Kidney (tissue), 14 donors: Measurements from ENCODE around the gene CHIT1. TPM values are rescaled to one million over a fixed set of nuclear protein-coding genes. Genes with fewer than 3 reads are reported as not detected.

Experiments
- DNase-seq, 5 donors: peaks; one replicate each; pipeline ENCODE4 v3.0.0-alpha.2; 2013 to 2020
- FAIRE-seq: peaks from 2 replicates; lab custom pipeline; 2012; peaks lifted over from hg19 to GRCh38; lab: Jason Lieb, UNC
- H3K27ac ChIP-seq, 2 donors: one replicate each; pipeline ENCODE4 v1.7.0; 2013; ENCODE audit warnings: low read depth in 2 of 2, low read length in 2 of 2, inconsistent platforms in 1 of 2
- H3K27me3 ChIP-seq: one replicate; pipeline ENCODE4 v1.7.1; 2013; ENCODE audit warnings: low read length, inconsistent platforms; ENCODE audit not compliant: control insufficient read depth, insufficient read depth
- H3K36me3 ChIP-seq, 3 donors: one replicate each; pipeline versions ENCODE4 v1.7.0 to v1.7.1; 2013; ENCODE audit warnings: low read length in 3 of 3, control low read depth in 1 of 3, inconsistent platforms in 1 of 3; ENCODE audit not compliant: insufficient read depth in 3 of 3, control insufficient read depth in 2 of 3
- H3K4me1 ChIP-seq, 3 donors: one replicate each; pipeline versions ENCODE4 v1.7.0 to v1.7.1; 2013; ENCODE audit warnings: low read length in 3 of 3, inconsistent platforms in 1 of 3, low read depth in 1 of 3; ENCODE audit not compliant: control insufficient read depth in 2 of 3, insufficient read depth in 2 of 3
- H3K4me3 ChIP-seq, 3 donors: one replicate each; pipeline versions ENCODE4 v1.7.0 to v1.8.1; 2013; ENCODE audit warnings: low read length in 3 of 3, control low read depth in 1 of 3, inconsistent platforms in 1 of 3
- H3K9ac ChIP-seq, 3 donors: one replicate each; pipeline versions ENCODE4 v1.7.0 to v1.7.1; 2013; ENCODE audit warnings: low read length in 3 of 3, control low read depth in 1 of 3, inconsistent platforms in 1 of 3
- H3K9me3 ChIP-seq, 3 donors: one replicate each; pipeline versions ENCODE4 v1.7.0 to v1.7.1; 2013; ENCODE audit warnings: low read length in 3 of 3, control low read depth in 1 of 3, inconsistent platforms in 1 of 3; ENCODE audit not compliant: control insufficient read depth in 2 of 3, insufficient read depth in 1 of 3
- intact Hi-C: fragments of 100-400 bp; cut with DNase I; formaldehyde crosslinking; loops from one replicate; pipeline ENCODE4 v1.11.1; 2022
- polyA plus RNA-seq: library from polyadenylated mRNA; stranded (reverse); fragments of 350-450 nt; fragmentation: Illumina TruSeq; extraction: RNeasy Lipid Tissue Mini Kit (QIAGEN cat#74804); gene quantifications from one replicate; pipeline ENCODE4 v1.2.3, GENCODE V29; 2014; ENCODE audit warnings: low read depth, low replicate concordance; ENCODE audit not compliant: insufficient read depth
- total RNA-seq: library from RNA; stranded (reverse); fragmentation: NEBNext Ultra II Directional; extraction: Animal tissue kit (Norgen Biotek cat#: 25700); gene quantifications from one replicate; pipeline ENCODE4 v1.2.1, GENCODE V29; 2021
- TF ChIP-seq, protein P1 (sequence below): IDR thresholded peaks from 3 replicates; pipeline ENCODE4 v1.5.1; 2012; ENCODE audit warnings: mild to moderate bottlenecking, moderate library complexity, borderline replicate concordance; ENCODE audit not compliant: insufficient read depth; ENCODE audit errors: extremely low read depth
- donor health status: control.
- donor health status: control.
- donor health status: control.
- donor health status: control.
- donor health status: control.
- donor health status: DM: yes; HTN: yes; CAD: no.
- donor health status: Normal renal cell carcinoma (clear cell type).

Gene CHIT1
- total and polyA plus RNA-seq, 2 donors from 2014 or later = 1.1 TPM; not detected in 1

GRCh38 chr1:203175237-203175826 lies 54.1 kb downstream of the CHIT1 start, which contains the start of gene MYBPH:
Gene MYBPH, minus strand, starts transcription at chr1:203175826. Its CDS starts 71 bp downstream, at chr1:203175755.
- Histone ChIP-seq H3K9ac (no peak within 1 kb of the TSS), H3K4me3 (no peak within 1 kb of the TSS), H3K9me3 (no peaks in the 10 kb centered on the region), H3K27me3 (no peaks in the 10 kb centered on the region), H3K4me1 (peaks cover 2 to 15% (median 4%) of the 10 kb centered on the region in 3 donors), H3K36me3 (no peaks in the 10 kb centered on the region), H3K27ac (peak within 1 kb of the TSS in 1 of 2 donors; percentile 7)
- intact Hi-C loops = no loop called here
- TF ChIP-seq, protein P1, sequence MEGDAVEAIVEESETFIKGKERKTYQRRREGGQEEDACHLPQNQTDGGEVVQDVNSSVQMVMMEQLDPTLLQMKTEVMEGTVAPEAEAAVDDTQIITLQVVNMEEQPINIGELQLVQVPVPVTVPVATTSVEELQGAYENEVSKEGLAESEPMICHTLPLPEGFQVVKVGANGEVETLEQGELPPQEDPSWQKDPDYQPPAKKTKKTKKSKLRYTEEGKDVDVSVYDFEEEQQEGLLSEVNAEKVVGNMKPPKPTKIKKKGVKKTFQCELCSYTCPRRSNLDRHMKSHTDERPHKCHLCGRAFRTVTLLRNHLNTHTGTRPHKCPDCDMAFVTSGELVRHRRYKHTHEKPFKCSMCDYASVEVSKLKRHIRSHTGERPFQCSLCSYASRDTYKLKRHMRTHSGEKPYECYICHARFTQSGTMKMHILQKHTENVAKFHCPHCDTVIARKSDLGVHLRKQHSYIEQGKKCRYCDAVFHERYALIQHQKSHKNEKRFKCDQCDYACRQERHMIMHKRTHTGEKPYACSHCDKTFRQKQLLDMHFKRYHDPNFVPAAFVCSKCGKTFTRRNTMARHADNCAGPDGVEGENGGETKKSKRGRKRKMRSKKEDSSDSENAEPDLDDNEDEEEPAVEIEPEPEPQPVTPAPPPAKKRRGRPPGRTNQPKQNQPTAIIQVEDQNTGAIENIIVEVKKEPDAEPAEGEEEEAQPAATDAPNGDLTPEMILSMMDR = no peak
- FAIRE-seq = no peak
- peak in 1 of 5 donors; percentile 37 for DNase-seq

GRCh38 chr1:203174324-203174985 lies 55.0 kb downstream of the CHIT1 start:
- H3K27me3 ChIP-seq = no peaks in the 10 kb centered on the region
- intact Hi-C loops = no loop called here
- DNase-seq = peak in 1 of 5 donors; percentile 29
- no peaks in the 10 kb centered on the region for H3K9me3 ChIP-seq
- TF ChIP-seq, protein P1 = no peak
- no peak overlapping the region for H3K9ac ChIP-seq
- no peaks in the 10 kb centered on the region for H3K36me3 ChIP-seq
- no peak overlapping the region for H3K27ac ChIP-seq
- peaks cover 2 to 15% (median 4%) of the 10 kb centered on the region in 3 donors for H3K4me1 ChIP-seq
- FAIRE-seq = no peak
- H3K4me3 ChIP-seq = no peak overlapping the region

DNA sequence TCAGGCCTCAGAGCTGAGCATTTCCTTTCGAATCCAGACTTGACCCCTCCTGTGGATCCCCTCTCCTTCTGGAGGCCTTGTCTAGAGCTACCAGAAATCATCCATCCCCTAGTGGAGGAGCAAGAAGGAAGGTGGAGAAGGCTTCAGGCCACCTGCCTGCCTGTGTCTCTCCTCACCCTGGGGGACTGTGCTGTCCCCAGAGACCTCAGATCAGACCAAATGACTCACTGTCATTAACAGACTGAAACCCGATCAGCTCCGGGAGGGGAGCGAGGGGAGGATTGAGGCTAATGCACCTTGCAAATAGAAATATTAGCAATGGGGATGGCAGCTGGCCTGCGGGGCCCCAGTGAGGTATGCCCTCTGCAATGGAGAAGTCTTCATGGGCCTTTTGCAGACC lies 55.9 kb downstream of the CHIT1 start:
- intact Hi-C loops = no loop called here
- no peaks in the 10 kb centered on the region for H3K27me3 ChIP-seq
- H3K27ac ChIP-seq = no peak overlapping the region

More for the DNA sequence above, 55.9 kb downstream of the CHIT1 start:
- H3K9me3 ChIP-seq = no peaks in the 10 kb centered on the region
- no peaks in the 10 kb centered on the region for H3K36me3 ChIP-seq
- peak in 4 of 5 donors; percentile 9 to 64 (median 60) for DNase-seq
- TF ChIP-seq, protein P1 = no peak
- H3K4me3 ChIP-seq = no peak overlapping the region
- FAIRE-seq = no peak
- H3K4me1 ChIP-seq = peaks cover 2 to 15% (median 4%) of the 10 kb centered on the region in 3 donors
- H3K9ac ChIP-seq = no peak overlapping the region
